Neural progenitor cell (in vitro differentiated cells): ENCODE data around the gene ADA. TPM values are rescaled to one million over a fixed set of nuclear protein-coding genes. Genes with fewer than 3 reads are reported as not detected.
A peak's percentile ranks its signal among the peaks of the same experiment; 100 is the strongest.

Experiments
- DNase-seq: peaks from one replicate; pipeline ENCODE4 v3.0.0-alpha.2; 2016; ENCODE audit warnings: low spot score
- H2AFZ ChIP-seq: fragments of 200-600 bp; sonication (generic); replicated peaks from 2 replicates; pipeline ENCODE4 v1.6.1; 2016; ENCODE audit warnings: antibody characterized with exemption
- H3F3A ChIP-seq: fragments of 200-600 bp; sonication (generic); 2 replicates; pipeline ENCODE4 v1.6.1; 2016; ENCODE audit warnings: antibody characterized with exemption, low read depth
- H3K27ac ChIP-seq: fragments of 200-600 bp; sonication (generic); 2 replicates; pipeline ENCODE4 v1.5.1; 2016; ENCODE audit warnings: mild to moderate bottlenecking
- H3K27me3 ChIP-seq: fragments of 200-600 bp; sonication (generic); 2 replicates; pipeline ENCODE4 v1.6.1; 2016; ENCODE audit warnings: mild to moderate bottlenecking, moderate library complexity
- H3K36me3 ChIP-seq: fragments of 200-600 bp; sonication (generic); 2 replicates; pipeline ENCODE4 v1.5.1; 2016
- H3K4me1 ChIP-seq: fragments of 200-600 bp; sonication (generic); 2 replicates; pipeline ENCODE4 v1.6.1; 2016; ENCODE audit warnings: mixed run types
- H3K4me2 ChIP-seq: fragments of 200-600 bp; sonication (generic); 2 replicates; pipeline ENCODE4 v1.6.1; 2016
- H3K4me3 ChIP-seq: fragments of 200-600 bp; sonication (generic); 2 replicates; pipeline ENCODE4 v1.5.1; 2016
- H3K79me2 ChIP-seq: fragments of 200-600 bp; sonication (generic); 2 replicates; pipeline ENCODE4 v1.6.1; 2016; ENCODE audit warnings: low read depth
- H3K9ac ChIP-seq: fragments of 200-600 bp; sonication (generic); 2 replicates; pipeline ENCODE4 v1.6.1; 2016
- H3K9me3 ChIP-seq: fragments of 200-600 bp; sonication (generic); 2 replicates; pipeline ENCODE4 v1.5.1; 2016; ENCODE audit warnings: low read depth
- H4K20me1 ChIP-seq: fragments of 200-600 bp; sonication (generic); 2 replicates; pipeline ENCODE4 v1.6.1; 2016; ENCODE audit warnings: low read depth
- H3K27ac Mint-ChIP-seq: 3 replicates; pipeline ENCODE4 v1.8.0; 2021; ENCODE audit warnings: mixed read lengths
- H3K27me3 Mint-ChIP-seq: 2 replicates; pipeline ENCODE4 v1.8.0; 2022; ENCODE audit warnings: low read depth, mild to moderate bottlenecking, inconsistent platforms, moderate library complexity, mixed read lengths; ENCODE audit not compliant: insufficient read depth
- H3K36me3 Mint-ChIP-seq: 3 replicates; pipeline ENCODE4 v1.8.0; 2021; ENCODE audit warnings: mixed read lengths
- H3K4me1 Mint-ChIP-seq: 3 replicates; pipeline ENCODE4 v1.8.0; 2021; ENCODE audit warnings: mixed read lengths
- H3K4me3 Mint-ChIP-seq: 3 replicates; pipeline ENCODE4 v1.8.0; 2021; ENCODE audit warnings: mild to moderate bottlenecking, moderate library complexity, mixed read lengths
- H3K9me3 Mint-ChIP-seq: 3 replicates; pipeline ENCODE4 v1.8.0; 2020; ENCODE audit warnings: mixed read lengths
- EZH2 ChIP-seq: fragments of 200-600 bp; sonication (generic); IDR thresholded peaks from 2 replicates; pipeline ENCODE4 v1.6.1; 2017; ENCODE audit warnings: antibody characterized with exemption, mild to moderate bottlenecking, moderate library complexity
- EZH2phosphoT487 ChIP-seq: fragments of 200-600 bp; sonication (generic); IDR thresholded peaks from 2 replicates; pipeline ENCODE4 v1.6.1; 2017; ENCODE audit warnings: antibody characterized with exemption
- total RNA-seq: library from RNA; depleted of rRNA; stranded (reverse); fragments of >200 nt; gene quantifications from 2 replicates; pipeline ENCODE4 v1.2.3, GENCODE V29; 2015; ENCODE audit warnings: low replicate concordance
- TF ChIP-seq, protein P1 (sequence below): fragments of 200-600 bp; sonication (generic); IDR thresholded peaks from 2 replicates; pipeline ENCODE4 v1.5.1; 2017; ENCODE audit warnings: antibody characterized with exemption, mild to moderate bottlenecking

The ADA gene
- total RNA-seq, 1 donor from 2014 or later, result 29.7 TPM

DNA sequence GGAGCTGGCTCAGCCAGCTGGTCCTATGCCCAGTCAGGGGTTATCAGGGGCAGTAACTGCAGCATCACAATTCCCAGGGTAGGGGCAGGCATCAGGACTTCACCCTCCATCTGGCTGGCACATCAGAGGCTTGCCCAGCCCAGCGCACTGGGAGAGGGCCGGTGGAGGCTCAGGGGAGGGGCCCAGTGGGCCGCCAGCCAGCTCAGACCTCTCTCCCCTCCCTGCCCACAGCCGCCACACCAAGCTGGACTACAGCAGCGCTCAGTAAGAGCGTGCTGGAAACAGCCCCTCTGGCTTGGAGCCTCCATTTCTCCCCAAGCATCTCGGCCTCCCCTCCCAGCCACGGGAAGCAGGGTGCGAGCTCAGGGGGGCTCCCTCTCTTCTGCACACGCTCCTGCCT, 22.0 kb downstream of the ADA start:
- no peaks in the 10 kb centered on the region for H3K79me2 ChIP-seq
- no peak overlapping the region for H3K4me3 Mint-ChIP-seq
- H3K9me3 Mint-ChIP-seq, result no peaks in the 10 kb centered on the region
- no peak overlapping the region for H3K27ac Mint-ChIP-seq
- H3K9ac ChIP-seq, result no peak overlapping the region
- no peak overlapping the region for H2AFZ ChIP-seq
- peaks cover 4% of the 10 kb centered on the region for H3K36me3 Mint-ChIP-seq
- DNase-seq, result no peak
- H3K9me3 ChIP-seq, result no peaks in the 10 kb centered on the region
- no peaks in the 10 kb centered on the region for H3K27me3 Mint-ChIP-seq
- H3K4me2 ChIP-seq, result no peak overlapping the region
- H4K20me1 ChIP-seq, result no peaks in the 10 kb centered on the region
- no peaks in the 10 kb centered on the region for H3K36me3 ChIP-seq
- no peak for TF ChIP-seq EZH2phosphoT487
- no peaks in the 10 kb centered on the region for H3F3A ChIP-seq
- H3K4me1 Mint-ChIP-seq, result peaks cover 3% of the 10 kb centered on the region
- H3K4me1 ChIP-seq, result no peaks in the 10 kb centered on the region
- no peak overlapping the region for H3K27ac ChIP-seq
- H3K4me3 ChIP-seq, result no peak overlapping the region
- H3K27me3 ChIP-seq, result no peaks in the 10 kb centered on the region

DNA sequence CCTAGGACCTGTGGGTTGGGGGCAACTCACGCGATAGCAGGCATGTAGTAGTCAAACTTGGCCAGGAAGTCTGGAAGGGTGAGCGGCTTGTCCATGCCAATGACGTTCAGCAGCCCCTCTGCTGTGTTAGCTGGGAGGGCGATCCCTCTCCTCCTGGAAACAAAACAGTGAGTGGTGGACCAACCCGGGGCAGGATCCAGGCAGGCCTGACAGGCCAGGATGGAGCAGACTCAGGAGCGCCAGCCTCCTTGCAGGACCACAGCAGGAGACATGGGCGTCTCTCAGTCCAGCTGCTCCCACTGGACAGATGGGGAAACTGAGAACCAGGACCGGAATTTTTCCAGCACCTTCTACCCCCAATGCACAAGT, 22.5 kb downstream of the ADA start:
- Histone ChIP-seq H3K79me2 (no peaks in the 10 kb centered on the region), H3K9ac (no peak overlapping the region), H3K4me1 (no peaks in the 10 kb centered on the region), H4K20me1 (no peaks in the 10 kb centered on the region), H3K27ac (no peak overlapping the region), H3K9me3 (no peaks in the 10 kb centered on the region), H2AFZ (no peak overlapping the region), H3K27me3 (no peaks in the 10 kb centered on the region), H3K36me3 (no peaks in the 10 kb centered on the region), H3K4me2 (no peak overlapping the region), H3F3A (no peaks in the 10 kb centered on the region), H3K4me3 (no peak overlapping the region)
- no peak overlapping the region for H3K4me3 Mint-ChIP-seq
- no peak overlapping the region for H3K27ac Mint-ChIP-seq
- H3K4me1 Mint-ChIP-seq, result peaks cover 3% of the 10 kb centered on the region
- TF ChIP-seq EZH2 (no peak), EZH2phosphoT487 (no peak)
- TF ChIP-seq, protein P1, sequence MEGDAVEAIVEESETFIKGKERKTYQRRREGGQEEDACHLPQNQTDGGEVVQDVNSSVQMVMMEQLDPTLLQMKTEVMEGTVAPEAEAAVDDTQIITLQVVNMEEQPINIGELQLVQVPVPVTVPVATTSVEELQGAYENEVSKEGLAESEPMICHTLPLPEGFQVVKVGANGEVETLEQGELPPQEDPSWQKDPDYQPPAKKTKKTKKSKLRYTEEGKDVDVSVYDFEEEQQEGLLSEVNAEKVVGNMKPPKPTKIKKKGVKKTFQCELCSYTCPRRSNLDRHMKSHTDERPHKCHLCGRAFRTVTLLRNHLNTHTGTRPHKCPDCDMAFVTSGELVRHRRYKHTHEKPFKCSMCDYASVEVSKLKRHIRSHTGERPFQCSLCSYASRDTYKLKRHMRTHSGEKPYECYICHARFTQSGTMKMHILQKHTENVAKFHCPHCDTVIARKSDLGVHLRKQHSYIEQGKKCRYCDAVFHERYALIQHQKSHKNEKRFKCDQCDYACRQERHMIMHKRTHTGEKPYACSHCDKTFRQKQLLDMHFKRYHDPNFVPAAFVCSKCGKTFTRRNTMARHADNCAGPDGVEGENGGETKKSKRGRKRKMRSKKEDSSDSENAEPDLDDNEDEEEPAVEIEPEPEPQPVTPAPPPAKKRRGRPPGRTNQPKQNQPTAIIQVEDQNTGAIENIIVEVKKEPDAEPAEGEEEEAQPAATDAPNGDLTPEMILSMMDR, result no peak
- no peaks in the 10 kb centered on the region for H3K9me3 Mint-ChIP-seq
- peaks cover 2% of the 10 kb centered on the region for H3K27me3 Mint-ChIP-seq
- no peak for DNase-seq
- peaks cover 4% of the 10 kb centered on the region for H3K36me3 Mint-ChIP-seq

DNA sequence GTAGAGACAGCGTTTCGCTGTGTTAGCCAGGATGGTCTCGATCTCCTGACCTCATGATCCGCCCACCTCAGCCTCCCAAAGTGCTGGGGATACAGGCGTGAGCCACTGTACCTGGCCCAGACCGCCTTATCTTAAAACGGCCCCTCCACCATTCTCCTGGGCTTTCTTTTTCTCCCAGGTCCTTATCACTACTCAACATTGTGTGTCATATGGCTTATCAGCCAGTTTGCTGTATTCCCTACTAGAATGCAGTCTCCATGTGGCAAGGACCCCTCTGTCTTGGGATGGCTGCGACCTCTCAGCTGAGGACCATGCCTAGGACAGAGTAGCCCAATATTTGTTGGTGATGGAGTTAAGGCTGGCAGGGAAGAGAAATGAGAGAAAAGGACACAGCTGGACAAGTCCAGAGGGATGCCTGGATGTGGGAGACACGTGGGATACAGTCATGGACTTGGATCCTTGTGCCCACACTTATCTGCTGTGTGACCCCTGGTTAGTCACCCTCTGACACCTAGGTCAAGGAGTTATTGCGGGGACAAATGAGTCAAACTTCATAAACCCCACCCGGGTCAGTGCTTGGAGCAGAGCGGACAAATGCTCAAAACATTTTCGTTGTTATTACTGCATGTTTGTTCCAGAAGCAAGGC, 24.0 kb downstream of the ADA start:
- Histone ChIP-seq H3K9ac (no peak overlapping the region), H3K27ac (no peak overlapping the region), H4K20me1 (no peaks in the 10 kb centered on the region), H3K4me3 (no peak overlapping the region), H2AFZ (no peak overlapping the region), H3K27me3 (no peaks in the 10 kb centered on the region), H3K4me1 (no peaks in the 10 kb centered on the region), H3K9me3 (no peaks in the 10 kb centered on the region), H3K79me2 (no peaks in the 10 kb centered on the region), H3K36me3 (no peaks in the 10 kb centered on the region), H3K4me2 (no peak overlapping the region), H3F3A (no peaks in the 10 kb centered on the region)
- Mint-ChIP-seq H3K4me1 (peaks cover 3% of the 10 kb centered on the region), H3K36me3 (peaks cover 11% of the 10 kb centered on the region), H3K4me3 (no peak overlapping the region), H3K9me3 (no peaks in the 10 kb centered on the region), H3K27me3 (peaks cover 2% of the 10 kb centered on the region), H3K27ac (peak overlapping the region; percentile 46)
- TF ChIP-seq EZH2 (no peak), EZH2phosphoT487 (no peak)
- TF ChIP-seq, protein P1, result no peak
- DNase-seq, result no peak

DNA sequence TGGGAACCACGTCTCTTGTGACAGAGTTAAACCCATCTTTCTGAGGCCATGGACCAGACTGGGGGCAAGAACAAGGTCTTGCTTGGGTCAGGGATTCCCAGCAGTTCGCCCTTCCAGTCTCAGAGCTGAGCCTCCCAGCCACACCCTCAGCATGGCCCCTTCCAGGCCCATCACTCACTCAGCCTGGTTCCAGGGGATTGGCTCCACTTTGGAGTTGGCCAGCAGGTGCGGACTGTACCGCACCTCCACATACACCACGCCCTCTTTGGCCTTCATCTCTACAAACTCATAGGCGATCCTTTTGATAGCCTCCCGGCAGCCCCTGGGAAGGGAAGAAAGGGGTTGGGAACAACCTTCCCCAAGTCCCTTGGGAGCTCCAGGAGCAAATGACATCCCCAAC, 25.2 kb downstream of the ADA start:
- H4K20me1 ChIP-seq, result no peaks in the 10 kb centered on the region
- TF ChIP-seq EZH2phosphoT487 (no peak), EZH2 (no peak)
- TF ChIP-seq, protein P1, result no peak

More for the DNA sequence above, 25.2 kb downstream of the ADA start:
- no peaks in the 10 kb centered on the region for H3K4me1 ChIP-seq
- no peak overlapping the region for H3K4me3 ChIP-seq
- Mint-ChIP-seq H3K27ac (peak overlapping the region; percentile 87), H3K9me3 (no peaks in the 10 kb centered on the region), H3K27me3 (peaks cover 6% of the 10 kb centered on the region), H3K36me3 (peaks cover 16% of the 10 kb centered on the region), H3K4me3 (no peak overlapping the region), H3K4me1 (no peaks in the 10 kb centered on the region)
- no peak overlapping the region for H3K4me2 ChIP-seq
- H2AFZ ChIP-seq, result no peak overlapping the region
- H3K9me3 ChIP-seq, result no peaks in the 10 kb centered on the region
- H3K36me3 ChIP-seq, result no peaks in the 10 kb centered on the region
- no peak overlapping the region for H3K27ac ChIP-seq
- no peaks in the 10 kb centered on the region for H3F3A ChIP-seq
- H3K27me3 ChIP-seq, result no peaks in the 10 kb centered on the region
- H3K79me2 ChIP-seq, result no peaks in the 10 kb centered on the region
- no peak overlapping the region for H3K9ac ChIP-seq
- DNase-seq, result no peak
